Measurements from ENCODE around the gene ZNF385B. TPM values are rescaled to one million over a fixed set of nuclear protein-coding genes. Genes with fewer than 3 reads are reported as not detected.

ZNF385B gene
- total RNA-seq, 4 donors from 2014 or later = 2.2 to 5.0 (median 4.0) TPM

DNA sequence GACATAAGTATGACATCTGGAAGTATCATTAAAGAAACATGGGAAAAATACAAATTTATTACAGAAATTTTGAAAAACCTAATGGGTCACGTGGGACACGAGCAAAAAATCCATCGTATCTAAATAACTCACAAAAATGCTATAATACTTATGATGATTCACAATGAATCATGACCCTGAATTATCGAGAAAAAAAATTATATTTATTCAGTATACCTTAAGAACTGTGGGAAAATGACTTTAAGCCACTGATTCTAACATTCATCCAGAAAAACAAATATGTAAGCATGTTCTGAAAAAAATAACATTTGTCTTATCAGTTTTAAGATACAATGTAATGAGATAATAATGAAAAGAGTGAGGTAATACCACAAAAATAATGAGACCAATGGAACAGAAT lies 51.8 kb downstream of the ZNF385B start:
- 89% methylated on average over 4 of the region's 4 CpGs for WGBS
- Histone ChIP-seq H3K27me3 (no peaks in the 10 kb centered on the region), H3K4me3 (no peak overlapping the region), H3K27ac (replicated peaks in 1 of 4) (no peak overlapping the region), H3K9me3 (no peaks in the 10 kb centered on the region), H3K36me3 (no peaks in the 10 kb centered on the region), H3K4me1 (no peaks in the 10 kb centered on the region)
- TF ChIP-seq POLR2AphosphoS5 (IDR thresholded peaks at IDR 0.05) (no peak), EP300 (IDR thresholded peaks at IDR 0.05) (no peak), POLR2A (IDR thresholded peaks at IDR 0.05; ENCODE audit: low read depth) (no peak)
- TF ChIP-seq, protein P1, sequence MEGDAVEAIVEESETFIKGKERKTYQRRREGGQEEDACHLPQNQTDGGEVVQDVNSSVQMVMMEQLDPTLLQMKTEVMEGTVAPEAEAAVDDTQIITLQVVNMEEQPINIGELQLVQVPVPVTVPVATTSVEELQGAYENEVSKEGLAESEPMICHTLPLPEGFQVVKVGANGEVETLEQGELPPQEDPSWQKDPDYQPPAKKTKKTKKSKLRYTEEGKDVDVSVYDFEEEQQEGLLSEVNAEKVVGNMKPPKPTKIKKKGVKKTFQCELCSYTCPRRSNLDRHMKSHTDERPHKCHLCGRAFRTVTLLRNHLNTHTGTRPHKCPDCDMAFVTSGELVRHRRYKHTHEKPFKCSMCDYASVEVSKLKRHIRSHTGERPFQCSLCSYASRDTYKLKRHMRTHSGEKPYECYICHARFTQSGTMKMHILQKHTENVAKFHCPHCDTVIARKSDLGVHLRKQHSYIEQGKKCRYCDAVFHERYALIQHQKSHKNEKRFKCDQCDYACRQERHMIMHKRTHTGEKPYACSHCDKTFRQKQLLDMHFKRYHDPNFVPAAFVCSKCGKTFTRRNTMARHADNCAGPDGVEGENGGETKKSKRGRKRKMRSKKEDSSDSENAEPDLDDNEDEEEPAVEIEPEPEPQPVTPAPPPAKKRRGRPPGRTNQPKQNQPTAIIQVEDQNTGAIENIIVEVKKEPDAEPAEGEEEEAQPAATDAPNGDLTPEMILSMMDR (IDR thresholded peaks at IDR 0.05) = no peak
- intact Hi-C loops (cut with DNase I) = no loop called here
- DNase-seq (ENCODE audit: extremely low spot score) = no peak

DNA sequence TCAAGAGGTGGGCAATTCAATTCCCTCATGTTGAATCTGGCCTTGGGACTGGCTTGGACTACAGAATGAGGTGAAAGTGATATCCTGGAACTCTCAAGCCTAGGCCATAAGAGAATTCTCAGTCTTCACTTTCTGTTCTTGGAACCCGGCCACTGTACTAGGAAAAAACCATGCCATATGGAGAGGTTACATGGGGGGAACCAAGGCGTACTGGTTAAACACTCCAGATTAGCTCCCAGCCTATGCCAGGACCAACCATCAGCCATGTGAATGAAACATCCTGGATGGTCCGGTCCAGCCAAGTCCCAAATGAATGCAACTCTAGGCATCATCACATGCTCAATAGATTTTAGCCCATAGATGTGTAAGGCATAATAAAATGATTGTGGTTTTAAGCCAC lies 56.4 kb downstream of the ZNF385B start:
- Histone ChIP-seq H3K9me3 (no peaks in the 10 kb centered on the region), H3K4me3 (no peak overlapping the region), H3K27me3 (no peaks in the 10 kb centered on the region), H3K27ac (replicated peaks in 1 of 4) (no peak overlapping the region), H3K4me1 (no peaks in the 10 kb centered on the region), H3K36me3 (no peaks in the 10 kb centered on the region)
- TF ChIP-seq, protein P1 (IDR thresholded peaks at IDR 0.05) = no peak
- no peak for TF ChIP-seq POLR2AphosphoS5 (IDR thresholded peaks at IDR 0.05)
- TF ChIP-seq EP300 (IDR thresholded peaks at IDR 0.05) = no peak
- no peak for DNase-seq (ENCODE audit: extremely low spot score)
- WGBS = 80% methylated on average over 2 of the region's 3 CpGs
- intact Hi-C loops (cut with DNase I) = no loop called here

DNA sequence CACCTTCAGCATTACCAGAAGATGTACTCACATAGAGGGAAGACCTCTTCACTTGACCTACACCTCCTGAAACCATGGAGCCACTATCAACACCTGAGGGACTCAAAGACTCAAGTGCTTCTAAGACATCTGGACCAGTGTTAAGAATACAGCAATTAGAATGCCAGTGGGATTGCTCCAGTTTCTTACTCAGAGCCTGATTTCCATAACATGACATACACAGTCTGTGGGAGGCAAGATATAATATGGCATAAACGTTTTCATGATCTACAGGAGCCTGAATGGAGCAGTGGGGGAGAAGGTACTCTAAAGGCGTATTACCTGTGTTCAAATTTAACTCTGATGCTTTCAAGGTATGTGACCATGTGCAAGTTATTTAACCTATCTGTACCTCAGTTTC lies 57.2 kb downstream of the ZNF385B start:
- H3K27me3 ChIP-seq = no peaks in the 10 kb centered on the region
- no peaks in the 10 kb centered on the region for H3K4me1 ChIP-seq
- 74% methylated on average over 2 of the region's 2 CpGs for WGBS
- no peaks in the 10 kb centered on the region for H3K36me3 ChIP-seq
- no peak overlapping the region for H3K27ac ChIP-seq (replicated peaks in 1 of 4)
- no peak for DNase-seq (ENCODE audit: extremely low spot score)
- H3K9me3 ChIP-seq = no peaks in the 10 kb centered on the region
- intact Hi-C loops (cut with DNase I) = no loop called here
- TF ChIP-seq, protein P1 (IDR thresholded peaks at IDR 0.05) = no peak
- TF ChIP-seq POLR2A (IDR thresholded peaks at IDR 0.05; ENCODE audit: low read depth) = no peak
- no peak for TF ChIP-seq POLR2AphosphoS5 (IDR thresholded peaks at IDR 0.05)
- TF ChIP-seq EP300 (IDR thresholded peaks at IDR 0.05) = no peak
- no peak overlapping the region for H3K4me3 ChIP-seq

DNA sequence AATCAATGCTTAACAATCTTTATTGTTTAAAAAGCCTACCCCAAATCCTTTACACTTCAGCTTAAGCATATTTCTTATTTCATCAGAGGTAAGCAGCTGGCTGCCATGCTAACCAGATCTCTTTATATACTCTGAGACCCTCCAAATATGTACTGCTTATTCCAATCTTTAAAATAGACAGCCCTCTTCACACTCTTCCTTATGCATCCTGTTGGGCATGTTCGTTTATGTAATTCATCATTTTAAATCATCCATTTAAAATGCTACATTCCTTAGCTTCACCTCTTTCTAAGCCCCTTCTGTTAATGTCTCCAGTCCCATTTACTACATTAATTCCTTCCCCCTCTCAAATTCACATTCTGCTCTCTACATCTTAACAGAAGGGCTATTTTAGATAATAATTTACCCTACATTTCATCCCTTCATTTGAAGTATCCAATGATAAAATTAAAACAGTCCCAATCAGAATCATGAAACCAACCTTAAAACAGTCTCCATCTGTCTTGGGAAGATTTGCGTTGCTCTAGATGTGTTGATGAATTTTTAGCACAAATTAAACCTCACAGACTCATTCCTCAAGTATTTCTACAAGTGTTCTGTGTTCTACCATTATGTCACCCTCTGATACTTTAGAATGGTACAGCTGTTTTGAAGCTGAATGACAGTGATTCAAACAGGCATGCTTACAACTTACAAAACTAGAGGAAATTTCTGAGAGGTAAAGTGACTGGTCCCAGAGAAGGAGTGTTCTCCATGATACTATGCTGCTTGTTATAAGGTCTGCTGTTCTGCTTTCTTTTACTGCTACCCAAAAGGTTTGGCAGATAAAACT lies 59.1 kb downstream of the ZNF385B start:
- 54% methylated on average over 2 of the region's 2 CpGs for WGBS
- intact Hi-C loops (cut with DNase I) = no loop called here
- Histone ChIP-seq H3K36me3 (no peaks in the 10 kb centered on the region), H3K27me3 (no peaks in the 10 kb centered on the region), H3K27ac (replicated peaks in 1 of 4) (no peak overlapping the region), H3K4me3 (no peak overlapping the region), H3K9me3 (no peaks in the 10 kb centered on the region), H3K4me1 (no peaks in the 10 kb centered on the region)
- TF ChIP-seq, protein P1 (IDR thresholded peaks at IDR 0.05) = no peak
- TF ChIP-seq EP300 (IDR thresholded peaks at IDR 0.05) = no peak
- TF ChIP-seq POLR2A (IDR thresholded peaks at IDR 0.05; ENCODE audit: low read depth) = no peak
- TF ChIP-seq POLR2AphosphoS5 (IDR thresholded peaks at IDR 0.05) = no peak
- DNase-seq (ENCODE audit: extremely low spot score) = no peak

DNA sequence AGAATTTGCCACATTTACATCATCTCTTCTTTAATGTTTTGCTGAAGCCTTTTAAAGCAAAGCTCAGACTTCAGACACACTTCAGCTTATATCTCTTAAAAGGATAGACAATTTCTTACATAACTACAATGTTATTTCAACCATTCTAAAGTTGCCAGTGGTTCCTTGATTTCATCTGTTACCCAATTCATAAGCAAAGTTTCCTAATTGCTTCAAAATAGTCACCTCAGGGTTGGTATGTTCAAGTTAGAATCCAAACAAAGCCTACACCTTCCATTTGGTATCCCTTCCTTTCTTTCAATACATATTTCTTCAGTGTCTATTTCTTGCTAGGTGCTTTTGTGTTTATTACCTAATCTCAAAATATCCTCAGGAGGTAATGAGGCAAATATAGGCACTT lies 60.6 kb downstream of the ZNF385B start:
- Histone ChIP-seq H3K4me3 (no peak overlapping the region), H3K36me3 (no peaks in the 10 kb centered on the region), H3K9me3 (no peaks in the 10 kb centered on the region), H3K4me1 (no peaks in the 10 kb centered on the region), H3K27ac (replicated peaks in 1 of 4) (no peak overlapping the region), H3K27me3 (no peaks in the 10 kb centered on the region)
- TF ChIP-seq POLR2A (IDR thresholded peaks at IDR 0.05; ENCODE audit: low read depth) (no peak), EP300 (IDR thresholded peaks at IDR 0.05) (no peak), POLR2AphosphoS5 (IDR thresholded peaks at IDR 0.05) (no peak)
- TF ChIP-seq, protein P1 (IDR thresholded peaks at IDR 0.05) = no peak
- DNase-seq (ENCODE audit: extremely low spot score) = no peak
- intact Hi-C loops (cut with DNase I) = no loop called here

All from esophagus muscularis mucosa (tissue), 4 donors.